ENCODE measurements around the gene PRKAG2.

DNA sequence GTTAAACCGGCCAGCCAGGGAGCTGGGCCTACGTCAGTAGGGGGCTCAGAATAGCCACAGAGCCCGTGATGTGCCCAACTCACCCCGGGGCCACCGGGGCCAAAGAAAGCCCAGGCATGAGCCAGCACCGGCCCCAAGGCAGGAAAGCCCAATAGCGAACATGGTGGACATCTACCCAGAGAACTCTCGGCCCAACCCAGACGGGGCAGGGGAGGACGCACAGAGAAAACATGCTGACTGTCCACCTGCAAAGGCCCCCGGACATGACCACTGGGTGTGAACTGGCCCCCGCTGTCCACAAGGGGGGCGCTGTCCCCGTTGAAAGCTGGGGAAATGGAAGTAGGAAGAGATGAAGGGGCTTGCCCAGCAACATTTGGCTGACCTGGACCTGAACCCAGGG is 169.2 kb downstream of the PRKAG2 start:
- TF ChIP-seq, protein P1, sequence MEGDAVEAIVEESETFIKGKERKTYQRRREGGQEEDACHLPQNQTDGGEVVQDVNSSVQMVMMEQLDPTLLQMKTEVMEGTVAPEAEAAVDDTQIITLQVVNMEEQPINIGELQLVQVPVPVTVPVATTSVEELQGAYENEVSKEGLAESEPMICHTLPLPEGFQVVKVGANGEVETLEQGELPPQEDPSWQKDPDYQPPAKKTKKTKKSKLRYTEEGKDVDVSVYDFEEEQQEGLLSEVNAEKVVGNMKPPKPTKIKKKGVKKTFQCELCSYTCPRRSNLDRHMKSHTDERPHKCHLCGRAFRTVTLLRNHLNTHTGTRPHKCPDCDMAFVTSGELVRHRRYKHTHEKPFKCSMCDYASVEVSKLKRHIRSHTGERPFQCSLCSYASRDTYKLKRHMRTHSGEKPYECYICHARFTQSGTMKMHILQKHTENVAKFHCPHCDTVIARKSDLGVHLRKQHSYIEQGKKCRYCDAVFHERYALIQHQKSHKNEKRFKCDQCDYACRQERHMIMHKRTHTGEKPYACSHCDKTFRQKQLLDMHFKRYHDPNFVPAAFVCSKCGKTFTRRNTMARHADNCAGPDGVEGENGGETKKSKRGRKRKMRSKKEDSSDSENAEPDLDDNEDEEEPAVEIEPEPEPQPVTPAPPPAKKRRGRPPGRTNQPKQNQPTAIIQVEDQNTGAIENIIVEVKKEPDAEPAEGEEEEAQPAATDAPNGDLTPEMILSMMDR (conservative IDR thresholded peaks at IDR 0.05 in 1 of 2, IDR thresholded peaks at IDR 0.05 in 1 of 2; ENCODE audit: extremely low read depth in 1 of 2, insufficient read depth in 1 of 2, low read depth in 1 of 2, low read length in 2 of 2) = no peak
- TF ChIP-seq EZH2 (IDR thresholded peaks at IDR 0.05; ENCODE audit: borderline replicate concordance, low read length) = no peak

Measured in mammary epithelial cell (primary cell).